Esophagus squamous epithelium (tissue), 5 donors: ENCODE results near the gene NFAT5. TPM values are rescaled to one million over a fixed set of nuclear protein-coding genes. Genes with fewer than 3 reads are reported as not detected.
"Not testable (repeated sequence)": the region's sequence is repeated elsewhere in the genome, so short reads cannot be mapped to it uniquely, and the experiment has no call there.

ENCODE experiments used
- DNase-seq: peaks from one replicate; lab custom pipeline; 2025; lab: John Stamatoyannopoulos, UW
- H3K27ac ChIP-seq, 4 donors: fragments of 200-600 bp; sonication (generic); one replicate each; pipeline ENCODE4 v1.5.1; 2016 to 2019; ENCODE audit warnings: mild to moderate bottlenecking in 1 of 4
- H3K27me3 ChIP-seq, 4 donors: fragments of 200-600 bp; sonication (generic); 1 replicate in 3 of 4; 2 replicates in 1 of 4; pipeline versions ENCODE4 v1.5.1 to v1.6.0; 2017 to 2021; ENCODE audit warnings: antibody characterized with exemption in 1 of 4
- H3K36me3 ChIP-seq, 3 donors: fragments of 200-600 bp; sonication (generic); one replicate each; pipeline ENCODE4 v1.5.1; 2016 to 2019
- H3K4me1 ChIP-seq, 3 donors: fragments of 200-600 bp; sonication (generic); one replicate each; pipeline ENCODE4 v1.5.1; 2017 to 2019
- H3K4me3 ChIP-seq, 4 donors: fragments of 200-600 bp; sonication (generic); 1 replicate in 3 of 4; 2 replicates in 1 of 4; pipeline ENCODE4 v1.5.1; 2016 to 2019; ENCODE audit warnings: mild to moderate bottlenecking in 2 of 4, moderate library complexity in 1 of 4
- H3K9me3 ChIP-seq, 3 donors: fragments of 200-600 bp; sonication (generic); one replicate each; pipeline ENCODE4 v1.5.1; 2016 to 2019
- POLR2A ChIP-seq, 4 donors: fragments of 450-650 bp; IDR thresholded peaks; one replicate each; pipeline ENCODE4 v1.6.1; 2017; ENCODE audit warnings: antibody characterized with exemption in 4 of 4, mild to moderate bottlenecking in 4 of 4, moderate library complexity in 3 of 4
- WGBS, 2 donors: methylation state at CpG; one replicate each; pipeline ENCODE4 v1.1.5; 2018; 5-methylcytosine and 5-hydroxymethylcytosine counted together
- intact Hi-C: fragments of 100-400 bp; cut with DNase I; formaldehyde crosslinking; loops from one replicate; pipeline ENCODE4 v1.15.0; 2022
- total RNA-seq, 4 donors: library from RNA; depleted of rRNA; stranded (reverse); fragments of >200 nt; gene quantifications; one replicate each; pipeline ENCODE4 v1.1.0, GENCODE V29; 2016
- TF ChIP-seq, protein P1 (sequence below), 6 experiments: fragments of 450-650 bp in 4 of 6; fragments of 200-600 bp in 2 of 6; sonication (generic) in 2 of 6; IDR thresholded peaks; one replicate each; pipeline ENCODE4 v1.5.1; 2016 to 2019; ENCODE audit warnings: antibody characterized with exemption in 6 of 6, mild to moderate bottlenecking in 4 of 6, moderate library complexity in 4 of 6
- donor health status: DM: yes; HTN: yes; CAD: no.

The NFAT5 gene
- total RNA-seq, 4 donors from 2014 or later: 15.7 to 59.3 (median 30.1) TPM

DNA sequence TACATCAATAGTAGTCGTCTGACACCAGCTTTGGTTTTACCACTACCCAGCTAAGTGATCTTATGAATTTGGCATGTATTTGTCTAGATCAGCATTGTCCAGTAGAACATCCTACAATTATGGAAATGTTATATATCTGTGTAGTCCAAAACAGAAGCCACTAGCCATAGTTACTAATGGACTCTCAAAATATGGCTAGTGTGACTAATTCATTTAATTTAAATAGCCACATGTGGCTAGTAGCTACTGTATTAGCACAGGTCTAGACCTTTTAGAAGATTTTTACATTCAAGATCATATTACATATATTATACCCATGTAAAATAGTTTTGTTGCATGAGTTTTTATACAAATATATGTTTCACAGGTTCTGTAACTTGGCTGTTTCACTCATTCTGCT is 27.0 kb upstream of the NFAT5 start:
- TF ChIP-seq POLR2A (IDR thresholded peaks at IDR 0.05): no peak
- TF ChIP-seq, protein P1, sequence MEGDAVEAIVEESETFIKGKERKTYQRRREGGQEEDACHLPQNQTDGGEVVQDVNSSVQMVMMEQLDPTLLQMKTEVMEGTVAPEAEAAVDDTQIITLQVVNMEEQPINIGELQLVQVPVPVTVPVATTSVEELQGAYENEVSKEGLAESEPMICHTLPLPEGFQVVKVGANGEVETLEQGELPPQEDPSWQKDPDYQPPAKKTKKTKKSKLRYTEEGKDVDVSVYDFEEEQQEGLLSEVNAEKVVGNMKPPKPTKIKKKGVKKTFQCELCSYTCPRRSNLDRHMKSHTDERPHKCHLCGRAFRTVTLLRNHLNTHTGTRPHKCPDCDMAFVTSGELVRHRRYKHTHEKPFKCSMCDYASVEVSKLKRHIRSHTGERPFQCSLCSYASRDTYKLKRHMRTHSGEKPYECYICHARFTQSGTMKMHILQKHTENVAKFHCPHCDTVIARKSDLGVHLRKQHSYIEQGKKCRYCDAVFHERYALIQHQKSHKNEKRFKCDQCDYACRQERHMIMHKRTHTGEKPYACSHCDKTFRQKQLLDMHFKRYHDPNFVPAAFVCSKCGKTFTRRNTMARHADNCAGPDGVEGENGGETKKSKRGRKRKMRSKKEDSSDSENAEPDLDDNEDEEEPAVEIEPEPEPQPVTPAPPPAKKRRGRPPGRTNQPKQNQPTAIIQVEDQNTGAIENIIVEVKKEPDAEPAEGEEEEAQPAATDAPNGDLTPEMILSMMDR (IDR thresholded peaks at IDR 0.05): no peak
- no peaks in the 10 kb centered on the region for H3K9me3 ChIP-seq
- intact Hi-C loops: no loop called here
- no peak overlapping the region for H3K27ac ChIP-seq
- DNase-seq: no peak
- H3K27me3 ChIP-seq: no peaks in the 10 kb centered on the region
- 63 to 81% methylated on average over 1 of the region's 1 CpG for WGBS, 2 donors
- no peaks in the 10 kb centered on the region for H3K36me3 ChIP-seq
- no peak overlapping the region for H3K4me3 ChIP-seq
- H3K4me1 ChIP-seq: peaks cover 0 to 12% (median 9%) of the 10 kb centered on the region in 3 donors

DNA sequence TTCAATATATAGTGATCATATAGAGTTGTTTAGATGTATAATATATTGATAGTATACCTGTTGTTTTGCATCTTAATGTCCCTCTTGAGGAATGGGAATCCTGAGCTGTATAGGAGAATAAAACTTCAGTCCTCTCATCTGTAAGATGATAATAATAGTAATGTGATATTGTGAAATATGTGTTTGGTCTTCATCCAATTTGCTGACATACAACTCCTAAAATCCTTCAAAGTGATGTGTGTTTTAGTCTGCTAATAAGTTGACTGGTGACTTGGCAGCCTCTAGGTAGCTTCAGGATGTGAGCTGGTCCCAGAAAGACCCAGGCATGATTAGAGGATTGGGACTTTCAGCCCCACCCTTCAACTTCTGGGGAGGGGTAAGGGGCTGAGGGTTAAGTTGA is 22.8 kb upstream of the NFAT5 start:
- TF ChIP-seq, protein P1 (IDR thresholded peaks at IDR 0.05): no peak
- no peak for TF ChIP-seq POLR2A (IDR thresholded peaks at IDR 0.05)
- Histone ChIP-seq H3K4me1 (no peaks in the 10 kb centered on the region), H3K27me3 (peaks cover 0 to 4% (median 0%) of the 10 kb centered on the region in 4 donors), H3K36me3 (no peaks in the 10 kb centered on the region), H3K27ac (no peak overlapping the region), H3K4me3 (no peak overlapping the region), H3K9me3 (no peaks in the 10 kb centered on the region)
- no peak for DNase-seq
- intact Hi-C loops: no loop called here

DNA sequence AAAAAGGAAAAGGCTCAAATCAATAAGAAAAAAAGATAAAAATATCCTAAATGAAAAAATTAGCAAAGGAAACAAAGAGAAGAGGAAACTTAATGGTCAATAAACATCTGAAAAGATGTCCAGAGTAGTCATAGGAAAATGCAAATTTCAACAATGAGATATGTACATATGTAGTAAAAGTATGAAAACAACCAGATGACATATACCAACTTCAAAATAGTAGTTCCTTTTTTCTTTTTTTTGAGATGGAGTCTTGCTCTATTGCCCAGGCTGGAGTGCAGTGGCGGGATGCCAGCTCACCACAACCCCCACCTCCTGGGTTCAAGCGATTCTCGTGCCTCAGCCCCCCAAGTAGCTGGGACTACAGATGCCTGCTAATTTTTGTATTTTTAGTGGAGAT is 21.7 kb upstream of the NFAT5 start:
- no peak for TF ChIP-seq POLR2A (IDR thresholded peaks at IDR 0.05)
- TF ChIP-seq, protein P1 (IDR thresholded peaks at IDR 0.05): no peak
- no peak overlapping the region for H3K27ac ChIP-seq
- no peaks in the 10 kb centered on the region for H3K9me3 ChIP-seq
- H3K36me3 ChIP-seq: no peaks in the 10 kb centered on the region
- H3K27me3 ChIP-seq: peaks cover 0 to 4% (median 0%) of the 10 kb centered on the region in 4 donors
- H3K4me1 ChIP-seq: no peaks in the 10 kb centered on the region
- intact Hi-C loops: no loop called here
- WGBS, 2 donors: 70 to 73% methylated on average over 1 to 3 of the region's 3 CpGs
- no peak for DNase-seq
- H3K4me3 ChIP-seq: no peak overlapping the region

DNA sequence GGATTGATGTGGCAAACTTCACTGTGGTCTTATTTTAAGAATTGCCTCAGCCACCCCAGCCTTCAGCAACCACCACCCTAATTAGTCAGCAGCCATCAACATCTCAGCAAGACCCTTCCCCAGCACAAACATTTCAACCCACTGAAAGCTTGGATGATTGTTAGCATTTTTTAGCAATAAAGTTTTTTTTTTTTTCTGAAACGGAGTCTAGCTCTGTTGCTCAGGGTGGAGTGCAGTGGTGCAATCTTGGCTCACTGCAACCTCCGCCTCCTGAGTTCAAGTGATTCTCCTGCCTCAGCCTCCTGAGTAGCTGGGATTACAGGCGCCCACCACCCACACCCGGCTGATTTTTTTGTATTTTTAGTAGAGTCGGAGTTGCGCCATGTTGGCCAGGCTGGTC is 19.1 kb upstream of the NFAT5 start:
- DNase-seq, H3K4me3 ChIP-seq, intact Hi-C loops, H3K9me3 ChIP-seq, H3K36me3 ChIP-seq, H3K27me3 ChIP-seq, H3K4me1 ChIP-seq, H3K27ac ChIP-seq: not testable (repeated sequence)
- WGBS, 2 donors: 82 to 83% methylated on average over 4 to 6 of the region's 6 CpGs

DNA sequence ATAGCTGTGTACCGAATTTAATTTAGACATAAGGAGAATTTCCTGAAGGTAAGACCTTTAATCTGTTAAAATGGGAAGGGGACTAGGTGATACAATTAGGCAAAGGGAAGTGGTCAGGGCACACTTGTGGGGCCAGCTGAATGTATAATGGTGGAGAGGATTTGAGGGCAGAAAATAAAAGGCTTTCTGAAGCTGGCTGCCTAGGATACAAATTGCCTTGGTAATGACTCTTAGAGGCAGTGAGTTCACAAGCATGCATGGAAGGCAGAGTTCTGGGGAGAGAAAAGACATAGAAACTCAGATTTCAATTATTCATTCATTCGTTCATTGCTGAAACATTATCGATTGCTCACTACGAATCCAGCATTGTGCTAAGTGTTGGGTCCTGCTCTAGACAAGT is 12.4 kb upstream of the NFAT5 start:
- H3K27me3 ChIP-seq: no peaks in the 10 kb centered on the region
- no peak overlapping the region for H3K4me3 ChIP-seq
- no peak for DNase-seq
- intact Hi-C loops: no loop called here
- no peaks in the 10 kb centered on the region for H3K9me3 ChIP-seq
- no peaks in the 10 kb centered on the region for H3K36me3 ChIP-seq
- H3K27ac ChIP-seq: no peak overlapping the region
- TF ChIP-seq, protein P1 (IDR thresholded peaks at IDR 0.05): no peak
- TF ChIP-seq POLR2A (IDR thresholded peaks at IDR 0.05): no peak
- WGBS, 2 donors: 83 to 90% methylated on average over 4 of the region's 4 CpGs
- peaks cover 0 to 5% (median 0%) of the 10 kb centered on the region in 3 donors for H3K4me1 ChIP-seq

DNA sequence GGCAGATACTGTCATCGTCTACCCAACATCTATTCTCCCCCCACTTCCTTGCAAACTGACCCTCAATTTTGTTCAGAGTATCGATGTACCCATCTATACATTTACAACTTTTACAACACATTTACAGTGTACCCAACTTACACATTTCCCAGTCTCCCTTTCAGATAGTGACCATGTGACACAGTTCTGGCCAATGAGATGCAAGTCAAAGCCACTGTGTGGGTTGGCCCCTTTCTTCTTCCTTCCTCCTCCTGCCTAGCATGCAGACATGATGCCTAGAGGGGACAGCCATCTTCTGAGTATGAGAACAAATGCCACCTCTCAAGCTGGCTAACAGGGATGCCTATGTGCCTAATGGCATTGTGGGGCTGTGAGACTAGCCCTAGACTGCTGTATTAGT is 11.3 kb upstream of the NFAT5 start:
- Histone ChIP-seq H3K9me3 (no peaks in the 10 kb centered on the region), H3K27me3 (no peaks in the 10 kb centered on the region), H3K36me3 (no peaks in the 10 kb centered on the region), H3K4me1 (peaks cover 0 to 5% (median 0%) of the 10 kb centered on the region in 3 donors), H3K4me3 (no peak overlapping the region), H3K27ac (no peak overlapping the region)
- no peak for TF ChIP-seq POLR2A (IDR thresholded peaks at IDR 0.05)
- TF ChIP-seq, protein P1 (IDR thresholded peaks at IDR 0.05): no peak
- DNase-seq: no peak
- intact Hi-C loops: no loop called here
- WGBS, 2 donors: 95 to 96% methylated on average over 2 of the region's 2 CpGs
